ENCODE data around the gene MYL12B.

DNA sequence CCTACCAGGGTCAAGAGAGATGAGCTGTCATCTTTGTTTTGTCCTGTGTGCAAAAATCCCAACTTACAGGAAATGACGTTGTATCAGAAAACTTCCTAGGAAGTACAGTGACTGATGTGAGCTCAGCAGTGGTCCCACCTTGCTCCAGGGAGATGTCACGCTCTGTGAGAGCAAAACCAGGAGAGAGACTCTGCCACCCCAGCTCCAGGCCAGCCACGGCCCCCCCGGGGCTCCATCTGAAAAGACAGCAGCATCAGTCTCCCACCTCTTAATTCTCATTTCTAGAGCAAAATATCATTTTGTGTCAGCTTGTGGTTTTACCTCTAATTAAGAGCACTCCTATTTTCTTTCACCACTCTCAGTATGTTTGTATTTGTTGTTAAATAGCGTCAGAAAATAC is 57.5 kb downstream of the MYL12B start:
- no peak for TF ChIP-seq EZH2 (IDR thresholded peaks at IDR 0.05)
- no peak for TF ChIP-seq POLR2AphosphoS5 (IDR thresholded peaks at IDR 0.05; ENCODE audit: borderline replicate concordance, low read depth, low read length)
- TF ChIP-seq FOXP2 (optimal IDR thresholded peaks at IDR 0.05; ENCODE audit: control extremely low read depth, extremely low read length, insufficient read depth) = no peak
